K562 (cell line): ENCODE measurements around the gene MYOC. TPM values are rescaled to one million over a fixed set of nuclear protein-coding genes. Genes with fewer than 3 reads are reported as not detected.

Source experiments
- ATAC-seq: fragments of 200-7000 bp; cut with Tn5 transposase; 3 replicates; pipeline ENCODE4 v1.9.1; 2020; ENCODE audit warnings: moderate library complexity
- BruUV-seq: library from RNA; stranded (reverse); fragments of 400-500 nt; replicated peaks from 2 replicates; lab custom pipeline; 2021; lab: Mats Ljungman, UMichigan
- CTCF ChIA-PET: fragments of 300-600 bp; formaldehyde crosslinking; extraction: SDS; loops from one replicate; lab custom pipeline; 2021; ENCODE audit warnings: low intra/inter-chr PET ratio; lab: Yijun Ruan, JAX
- POLR2A ChIA-PET: fragments of 300-600, 350-650 bp; sonication (Branson Sonifier 250); formaldehyde crosslinking; extraction: SDS; loops from one replicate; lab custom pipeline; 2021; ENCODE audit warnings: antibody characterized with exemption, inconsistent platforms; lab: Yijun Ruan, JAX
- DNase-seq, 4 experiments: peaks; one replicate each; pipeline versions ENCODE4 v3.0.0 to v3.0.0-alpha.2; 2011 to 2018; ENCODE audit warnings: low spot score in 3 of 4, mixed read lengths in 3 of 4; ENCODE audit errors: extremely low read depth in 1 of 4
- FAIRE-seq: peaks from 2 replicates; lab custom pipeline; 2011; peaks lifted over from hg19 to GRCh38; lab: Jason Lieb, UNC
- H2AFZ ChIP-seq: 2 replicates; pipeline ENCODE4 v1.6.0; 2011; ENCODE audit warnings: low read depth, low read length, control low read depth, inconsistent platforms
- H3K27ac ChIP-seq: fragments of 200-600 bp; 3 replicates; pipeline ENCODE4 v1.8.0; 2011; ENCODE audit warnings: low read depth, mild to moderate bottlenecking, control low read depth, inconsistent platforms, low read length, moderate library complexity, mixed read lengths; ENCODE audit errors: extremely low read depth
- H3K27me3 ChIP-seq, 2 experiments: fragments of 300-600 bp in 1 of 2; 2 replicates in 1 of 2; 3 replicates in 1 of 2; pipeline versions ENCODE4 v1.6.0 to v1.8.0; 2011; ENCODE audit warnings: inconsistent platforms in 2 of 2, low read length in 2 of 2, mild to moderate bottlenecking in 1 of 2, mixed read lengths in 1 of 2, moderate library complexity in 1 of 2; ENCODE audit not compliant: control insufficient read depth in 2 of 2, insufficient read depth in 2 of 2
- H3K36me3 ChIP-seq: fragments of 300-600 bp; 3 replicates; pipeline ENCODE4 v1.8.0; 2011; ENCODE audit warnings: mild to moderate bottlenecking, low read length, inconsistent platforms; ENCODE audit not compliant: control insufficient read depth, insufficient read depth
- H3K4me1 ChIP-seq, 2 experiments: fragments of 200-600 bp in 1 of 2; replicated peaks in 1 of 2; 2 replicates in 1 of 2; 3 replicates in 1 of 2; pipeline versions ENCODE4 v1.5.1 to v1.8.0; 2011; ENCODE audit warnings: inconsistent platforms in 2 of 2, low read length in 2 of 2, mild to moderate bottlenecking in 1 of 2, mixed read lengths in 1 of 2, moderate library complexity in 1 of 2; ENCODE audit not compliant: control insufficient read depth in 2 of 2, insufficient read depth in 2 of 2
- H3K4me2 ChIP-seq: 2 replicates; pipeline ENCODE4 v1.6.1; 2011; ENCODE audit warnings: low read length, control low read depth, inconsistent platforms, mixed read lengths; ENCODE audit not compliant: insufficient read depth
- H3K4me3 ChIP-seq: fragments of 200-600 bp; sonication (generic), shearing (Covaris generic); 2 replicates; pipeline ENCODE4 v1.5.1; 2016; ENCODE audit warnings: control low read depth, inconsistent platforms
- H3K79me2 ChIP-seq: fragments of 200-600 bp; 3 replicates; pipeline ENCODE4 v1.8.0; 2011; ENCODE audit warnings: low read length, inconsistent platforms; ENCODE audit not compliant: control insufficient read depth, insufficient read depth
- H3K9ac ChIP-seq, 2 experiments: 2 replicates each; pipeline versions ENCODE4 v1.6.0 to v1.6.1; 2011; ENCODE audit warnings: low read depth in 2 of 2, low read length in 2 of 2, control low read depth in 1 of 2, inconsistent platforms in 1 of 2, mild to moderate bottlenecking in 1 of 2, mixed read lengths in 1 of 2; ENCODE audit not compliant: insufficient read depth in 1 of 2
- H3K9me1 ChIP-seq: one replicate; pipeline ENCODE4 v1.6.0; 2011; ENCODE audit warnings: inconsistent platforms, mild to moderate bottlenecking, low read length, moderate library complexity; ENCODE audit not compliant: control insufficient read depth, insufficient read depth
- H3K9me3 ChIP-seq: replicated peaks from 2 replicates; pipeline ENCODE4 v1.5.1; 2011; ENCODE audit warnings: low read depth, low read length, inconsistent platforms; ENCODE audit not compliant: control insufficient read depth, insufficient read depth
- H4K20me1 ChIP-seq: replicated peaks from 2 replicates; pipeline ENCODE4 v1.6.1; 2011; ENCODE audit warnings: low read length, inconsistent platforms, mixed read lengths; ENCODE audit not compliant: control insufficient read depth, insufficient read depth
- NCOA2 ChIP-seq, 2 experiments: fragments of 450-650 bp; IDR thresholded peaks; 2 replicates each; pipeline ENCODE4 v1.6.1; 2018; ENCODE audit warnings: mild to moderate bottlenecking in 2 of 2, moderate library complexity in 1 of 2; ENCODE audit not compliant: partially characterized antibody in 2 of 2
- TBL1XR1 ChIP-seq, 2 experiments: IDR thresholded peaks; 2 replicates each; pipeline ENCODE4 v1.6.1; 2012; ENCODE audit warnings: improper control_type of control experiment in 2 of 2, low read length in 2 of 2, mild to moderate bottlenecking in 1 of 2
- ZNF143 ChIP-seq: sonication (generic); formaldehyde crosslinking; IDR thresholded peaks from 2 replicates; pipeline ENCODE4 v1.9.0; 2022; ENCODE audit warnings: mild to moderate bottlenecking, missing genetic modification reagents
- ZNF174 ChIP-seq: fragments of 250-450 bp; sonication (Bioruptor Pico); IDR thresholded peaks from 2 replicates; pipeline ENCODE4 v1.4.0; 2020; ENCODE audit warnings: mild to moderate bottlenecking
- WGBS: fragments of 100-300 bp; shearing (Covaris generic); methylation state at CpG from one replicate; pipeline ENCODE4 v1.1.6; 2016; ENCODE audit warnings: low coverage, mixed read lengths; ENCODE audit not compliant: insufficient coverage; ENCODE audit errors: missing lambda C conversion rate; 5-methylcytosine and 5-hydroxymethylcytosine counted together
- in situ Hi-C: fragments of 300-500 bp; cut with MboI; formaldehyde crosslinking; loops from 4 replicates; pipeline ENCODE4 v1.15.0; 2018; ENCODE audit warnings: inconsistent platforms, mixed read lengths
- intact Hi-C: fragments of 100-400 bp; cut with micrococcal nuclease; formaldehyde crosslinking; loops from 2 replicates; pipeline ENCODE4 v1.14.2; 2022
- polyA plus RNA-seq, 8 experiments: library from polyadenylated mRNA; depleted of rRNA in 4 of 8; stranded (reverse) in 5 of 8; unstranded in 3 of 8; fragments of >200 nt; fragmentation: Nextera tagmentation in 2 of 8; fragmentation: Illumina TruSeq in 1 of 8; extraction: Ambion mirVana in 2 of 8; extraction: Trizol in 1 of 8; gene quantifications; 2 replicates each; pipeline versions ENCODE4 v1.2.1 to v1.2.3, GENCODE V29; 2011 to 2014; ENCODE audit warnings: inconsistent platforms in 1 of 8, missing spikeins in 1 of 8
- total RNA-seq, 7 experiments: library from RNA; depleted of rRNA in 6 of 7; stranded (reverse); fragments of >200 nt in 6 of 7; fragmentation: Illumina TruSeq in 2 of 7; extraction: Trizol in 2 of 7; gene quantifications; 2 replicates each; pipeline versions ENCODE4 v1.2.1 to v1.2.3, GENCODE V29; 2011 to 2021; ENCODE audit warnings: low replicate concordance in 1 of 7
- TF ChIP-seq, protein P1 (sequence below): sonication (generic); formaldehyde crosslinking; IDR thresholded peaks from 2 replicates; pipeline ENCODE4 v1.8.0; 2023; ENCODE audit warnings: missing genetic modification reagents, mild to moderate bottlenecking, borderline replicate concordance

MYOC gene
- total and polyA plus RNA-seq, 9 of the 15 experiments (the other 6 are each of a cell fraction or from before 2014, with no cell fraction given): not detected

DNA sequence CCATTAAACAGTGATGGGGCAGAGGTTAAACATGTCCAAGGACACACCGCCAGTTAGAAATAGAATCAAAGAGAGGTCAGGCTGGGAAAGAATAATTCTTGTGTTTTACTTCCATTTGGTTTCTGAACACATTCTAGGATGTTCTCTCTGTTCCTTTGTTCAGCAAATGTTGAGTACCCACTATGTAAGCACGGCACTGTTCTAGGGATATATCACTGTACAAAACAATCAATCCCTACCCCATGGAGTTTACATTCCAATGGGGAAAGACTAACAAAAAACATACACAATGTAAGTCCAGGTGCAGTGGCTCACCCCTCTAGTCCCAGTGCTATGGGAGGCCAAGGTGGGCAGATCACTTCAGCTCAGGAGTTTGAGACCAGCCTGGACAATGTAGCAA, 24.3 kb downstream of the MYOC start:
- H3K79me2 ChIP-seq: no peaks in the 10 kb centered on the region
- no peak overlapping the region for H3K4me2 ChIP-seq
- no TSS peak for BruUV-seq
- in situ Hi-C loops: no loop called here
- intact Hi-C loops: no loop called here
- no peak overlapping the region for H3K27ac ChIP-seq
- TF ChIP-seq ZNF143 (no peak), TBL1XR1 (IDR thresholded peaks at IDR 0.05; ENCODE audit: low read length in 2 of 2) (no peak), NCOA2 (IDR thresholded peaks at IDR 0.05; ENCODE audit: partially characterized antibody in 2 of 2) (no peak), ZNF174 (CRISPR knock-in tag) (no peak)
- TF ChIP-seq, protein P1, sequence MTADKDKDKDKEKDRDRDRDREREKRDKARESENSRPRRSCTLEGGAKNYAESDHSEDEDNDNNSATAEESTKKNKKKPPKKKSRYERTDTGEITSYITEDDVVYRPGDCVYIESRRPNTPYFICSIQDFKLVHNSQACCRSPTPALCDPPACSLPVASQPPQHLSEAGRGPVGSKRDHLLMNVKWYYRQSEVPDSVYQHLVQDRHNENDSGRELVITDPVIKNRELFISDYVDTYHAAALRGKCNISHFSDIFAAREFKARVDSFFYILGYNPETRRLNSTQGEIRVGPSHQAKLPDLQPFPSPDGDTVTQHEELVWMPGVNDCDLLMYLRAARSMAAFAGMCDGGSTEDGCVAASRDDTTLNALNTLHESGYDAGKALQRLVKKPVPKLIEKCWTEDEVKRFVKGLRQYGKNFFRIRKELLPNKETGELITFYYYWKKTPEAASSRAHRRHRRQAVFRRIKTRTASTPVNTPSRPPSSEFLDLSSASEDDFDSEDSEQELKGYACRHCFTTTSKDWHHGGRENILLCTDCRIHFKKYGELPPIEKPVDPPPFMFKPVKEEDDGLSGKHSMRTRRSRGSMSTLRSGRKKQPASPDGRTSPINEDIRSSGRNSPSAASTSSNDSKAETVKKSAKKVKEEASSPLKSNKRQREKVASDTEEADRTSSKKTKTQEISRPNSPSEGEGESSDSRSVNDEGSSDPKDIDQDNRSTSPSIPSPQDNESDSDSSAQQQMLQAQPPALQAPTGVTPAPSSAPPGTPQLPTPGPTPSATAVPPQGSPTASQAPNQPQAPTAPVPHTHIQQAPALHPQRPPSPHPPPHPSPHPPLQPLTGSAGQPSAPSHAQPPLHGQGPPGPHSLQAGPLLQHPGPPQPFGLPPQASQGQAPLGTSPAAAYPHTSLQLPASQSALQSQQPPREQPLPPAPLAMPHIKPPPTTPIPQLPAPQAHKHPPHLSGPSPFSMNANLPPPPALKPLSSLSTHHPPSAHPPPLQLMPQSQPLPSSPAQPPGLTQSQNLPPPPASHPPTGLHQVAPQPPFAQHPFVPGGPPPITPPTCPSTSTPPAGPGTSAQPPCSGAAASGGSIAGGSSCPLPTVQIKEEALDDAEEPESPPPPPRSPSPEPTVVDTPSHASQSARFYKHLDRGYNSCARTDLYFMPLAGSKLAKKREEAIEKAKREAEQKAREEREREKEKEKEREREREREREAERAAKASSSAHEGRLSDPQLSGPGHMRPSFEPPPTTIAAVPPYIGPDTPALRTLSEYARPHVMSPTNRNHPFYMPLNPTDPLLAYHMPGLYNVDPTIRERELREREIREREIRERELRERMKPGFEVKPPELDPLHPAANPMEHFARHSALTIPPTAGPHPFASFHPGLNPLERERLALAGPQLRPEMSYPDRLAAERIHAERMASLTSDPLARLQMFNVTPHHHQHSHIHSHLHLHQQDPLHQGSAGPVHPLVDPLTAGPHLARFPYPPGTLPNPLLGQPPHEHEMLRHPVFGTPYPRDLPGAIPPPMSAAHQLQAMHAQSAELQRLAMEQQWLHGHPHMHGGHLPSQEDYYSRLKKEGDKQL (CRISPR knock-in tag): no peak
- 4% methylated on average over 2 of the region's 2 CpGs for WGBS
- ChIA-PET POLR2A (no interaction called here), CTCF (no interaction called here)
- H3K4me1 ChIP-seq: peaks cover 0 to 7% of the 10 kb centered on the region in 2 experiments; a peak in 2 of 5 replicates
- no peaks in the 10 kb centered on the region for H4K20me1 ChIP-seq
- FAIRE-seq: no peak
- no peaks in the 10 kb centered on the region for H3K36me3 ChIP-seq
- no peak for ATAC-seq
- no peak for DNase-seq
- H3K4me3 ChIP-seq: no peak overlapping the region
- peaks cover 10 to 27% of the 10 kb centered on the region in 2 experiments for H3K27me3 ChIP-seq
- no peaks in the 10 kb centered on the region for H3K9me3 ChIP-seq
- H2AFZ ChIP-seq: no peak overlapping the region
- H3K9me1 ChIP-seq: no peaks in the 10 kb centered on the region
- no peak overlapping the region for H3K9ac ChIP-seq
